ENCODE data around the gene RBM19. TPM values are rescaled to one million over a fixed set of nuclear protein-coding genes. Genes with fewer than 3 reads are reported as not detected.

The RBM19 gene
- total RNA-seq, 1 experiment from 2014 or later, result 47.2 TPM

DNA sequence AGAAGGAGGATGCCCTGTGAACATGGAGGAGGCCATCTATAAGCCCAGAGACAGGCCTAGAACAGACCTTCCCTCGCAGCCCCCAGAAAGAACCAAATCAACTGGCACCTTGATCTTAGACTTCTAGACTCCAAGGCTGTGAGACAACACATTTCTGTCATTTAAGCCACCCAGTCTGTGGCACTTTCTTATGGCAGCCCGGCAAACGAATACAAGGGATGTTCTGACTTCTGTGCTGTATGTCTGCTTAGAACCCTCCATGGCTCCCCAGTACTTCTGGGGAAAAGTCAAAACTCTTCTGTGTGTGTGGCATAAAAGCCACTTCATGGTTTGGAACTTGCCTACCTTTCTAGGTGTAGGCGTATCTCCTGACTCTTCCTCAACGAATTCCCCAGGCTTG, 42.9 kb downstream of the RBM19 start:
- DNase-seq, result no peak
- Mint-ChIP-seq H3K9me3 (ENCODE audit: low read depth, unreplicated experiment) (no peaks in the 10 kb centered on the region), H3K27me3 (ENCODE audit: unreplicated experiment) (no peaks in the 10 kb centered on the region), H3K27ac (ENCODE audit: unreplicated experiment) (no peak overlapping the region), H3K36me3 (ENCODE audit: insufficient read depth, unreplicated experiment) (peaks cover 11% of the 10 kb centered on the region), H3K4me3 (ENCODE audit: low read depth, unreplicated experiment) (no peak overlapping the region), H3K4me1 (ENCODE audit: low read depth, unreplicated experiment) (no peaks in the 10 kb centered on the region)
- TF ChIP-seq CTCF (IDR thresholded peaks at IDR 0.05; ENCODE audit: unreplicated experiment), result no peak
- intact Hi-C loops (cut with micrococcal nuclease; ENCODE audit: unreplicated experiment), result no loop called here
- no TSS peak for BruUV-seq (replicated peaks)
- CTCF ChIA-PET, result no interaction called here

GRCh38 chr12:113921430-113921829, 44.7 kb downstream of the RBM19 start:
- Mint-ChIP-seq H3K27ac (ENCODE audit: unreplicated experiment) (no peak overlapping the region), H3K27me3 (ENCODE audit: unreplicated experiment) (no peaks in the 10 kb centered on the region), H3K36me3 (ENCODE audit: insufficient read depth, unreplicated experiment) (peaks cover 8% of the 10 kb centered on the region), H3K4me1 (ENCODE audit: low read depth, unreplicated experiment) (no peaks in the 10 kb centered on the region), H3K4me3 (ENCODE audit: low read depth, unreplicated experiment) (no peak overlapping the region), H3K9me3 (ENCODE audit: low read depth, unreplicated experiment) (no peaks in the 10 kb centered on the region)
- TF ChIP-seq CTCF (IDR thresholded peaks at IDR 0.05; ENCODE audit: unreplicated experiment), result no peak
- intact Hi-C loops (cut with micrococcal nuclease; ENCODE audit: unreplicated experiment), result no loop called here
- no peak for DNase-seq
- BruUV-seq (replicated peaks), result no TSS peak
- CTCF ChIA-PET, result no interaction called here

GRCh38 chr12:113919791-113920190, 46.3 kb downstream of the RBM19 start:
- BruUV-seq (replicated peaks), result no TSS peak
- Mint-ChIP-seq H3K36me3 (ENCODE audit: insufficient read depth, unreplicated experiment) (peaks cover 6% of the 10 kb centered on the region), H3K9me3 (ENCODE audit: low read depth, unreplicated experiment) (no peaks in the 10 kb centered on the region), H3K4me1 (ENCODE audit: low read depth, unreplicated experiment) (no peaks in the 10 kb centered on the region), H3K27me3 (ENCODE audit: unreplicated experiment) (no peaks in the 10 kb centered on the region), H3K27ac (ENCODE audit: unreplicated experiment) (no peak overlapping the region), H3K4me3 (ENCODE audit: low read depth, unreplicated experiment) (no peak overlapping the region)
- intact Hi-C loops (cut with micrococcal nuclease; ENCODE audit: unreplicated experiment), result loop anchor here (10.0 kb wide), 1 partner anchor 155 kb away; no protein-coding TSS in a partner anchor
- CTCF ChIA-PET, result no interaction called here
- no peak for TF ChIP-seq CTCF (IDR thresholded peaks at IDR 0.05; ENCODE audit: unreplicated experiment)
- no peak for DNase-seq

- BruUV-seq (replicated peaks), result no TSS peak
Measured at GRCh38 chr12:113918306-113918705, 47.8 kb downstream of the RBM19 start.

More at GRCh38 chr12:113918306-113918705, 47.8 kb downstream of the RBM19 start:
- Mint-ChIP-seq H3K9me3 (ENCODE audit: low read depth, unreplicated experiment) (no peaks in the 10 kb centered on the region), H3K27ac (ENCODE audit: unreplicated experiment) (no peak overlapping the region), H3K4me3 (ENCODE audit: low read depth, unreplicated experiment) (no peak overlapping the region), H3K27me3 (ENCODE audit: unreplicated experiment) (no peaks in the 10 kb centered on the region), H3K36me3 (ENCODE audit: insufficient read depth, unreplicated experiment) (peaks cover 6% of the 10 kb centered on the region), H3K4me1 (ENCODE audit: low read depth, unreplicated experiment) (no peaks in the 10 kb centered on the region)
- TF ChIP-seq CTCF (IDR thresholded peaks at IDR 0.05; ENCODE audit: unreplicated experiment), result no peak
- CTCF ChIA-PET, result interaction anchor here (0.5 kb wide), 1 partner anchor 403 kb away, joined by 3 read pairs; no protein-coding TSS in a partner anchor
- no peak for DNase-seq
- intact Hi-C loops (cut with micrococcal nuclease; ENCODE audit: unreplicated experiment), result loop anchor here (10.0 kb wide), 1 partner anchor 154 kb away; no protein-coding TSS in a partner anchor

Measured in Calu3 (cell line).